HG02840 (cell line): ENCODE measurements around the gene ABHD12.
A peak's percentile ranks its signal among the peaks of the same experiment; 100 is the strongest.

Source experiments
- ATAC-seq: cut with Tn5 transposase; IDR thresholded peaks from one replicate; pipeline ENCODE4 v1.9.1; 2021; ENCODE audit warnings: mild to moderate bottlenecking, moderate library complexity, moderate number of reproducible peaks; ENCODE audit not compliant: unreplicated experiment, low FRiP score

ABHD12 gene

GRCh38 chr20:25293507-25293906, 97.1 kb downstream of the ABHD12 start:
- ATAC-seq = no peak

DNA sequence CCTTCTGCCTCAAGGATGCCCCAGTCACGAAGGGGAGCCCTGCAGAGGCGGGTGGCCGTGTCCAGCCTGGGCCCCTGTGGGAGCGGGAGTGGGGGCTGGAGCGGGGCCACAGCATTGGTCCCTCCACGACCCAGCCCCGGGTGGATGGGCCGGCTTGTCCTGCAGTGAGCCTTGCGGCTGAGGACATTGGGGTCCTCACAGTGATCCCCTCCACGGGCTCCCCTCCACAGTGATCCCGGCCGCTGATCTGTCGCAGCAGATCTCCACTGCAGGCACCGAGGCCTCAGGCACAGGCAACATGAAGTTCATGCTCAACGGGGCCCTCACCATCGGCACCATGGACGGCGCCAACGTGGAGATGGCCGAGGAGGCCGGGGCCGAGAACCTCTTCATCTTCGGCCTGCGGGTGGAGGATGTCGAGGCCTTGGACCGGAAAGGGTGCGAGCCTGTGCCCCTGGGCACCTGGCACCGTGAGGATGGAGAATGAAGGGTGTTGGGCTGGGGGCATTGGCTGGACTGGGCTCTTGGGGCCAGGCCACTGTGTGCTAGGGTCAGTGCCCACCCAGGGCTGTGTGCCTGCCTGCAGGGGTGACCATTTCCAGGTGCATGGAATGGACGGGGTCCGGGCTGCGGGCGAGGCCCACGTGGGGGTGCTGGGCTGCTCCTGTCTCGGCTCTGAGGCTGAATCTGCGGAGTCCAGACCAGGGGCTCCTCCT, 98.3 kb downstream of the ABHD12 start:
- no peak for ATAC-seq

DNA sequence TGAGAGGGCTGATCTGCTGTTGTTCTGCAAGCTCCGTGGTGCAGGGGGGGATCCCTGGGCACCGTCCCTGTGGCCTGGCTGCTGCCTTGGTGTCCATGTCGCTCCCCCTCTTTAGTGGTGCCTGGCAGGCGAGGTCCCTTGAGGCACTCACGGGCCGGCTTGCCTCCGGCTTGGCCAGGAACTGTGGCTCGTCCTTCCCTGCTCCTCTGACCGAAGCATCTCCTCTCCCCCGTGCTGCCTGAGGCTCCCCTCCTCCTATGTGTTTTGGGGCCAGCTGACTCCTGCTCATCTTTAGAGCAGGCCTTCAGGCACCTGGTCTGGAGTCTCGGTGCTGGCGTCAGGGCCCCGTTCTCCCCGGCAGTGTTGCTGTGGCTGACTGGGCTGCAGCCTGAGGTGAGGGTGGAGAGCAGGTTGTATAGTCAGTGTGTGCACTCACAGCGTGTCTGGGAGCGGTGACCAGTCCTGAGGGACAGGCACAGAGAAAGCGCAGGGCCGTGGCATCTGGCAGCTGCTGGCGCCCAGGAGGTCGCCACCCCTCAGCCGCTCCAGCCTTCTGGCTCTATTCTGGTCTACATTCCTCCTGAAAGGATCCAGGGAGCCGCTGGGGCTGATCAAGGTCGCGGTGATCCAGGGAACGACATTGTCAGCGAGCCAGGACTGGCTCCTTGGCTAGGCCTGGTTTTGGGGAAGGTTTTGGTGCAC, 99.1 kb downstream of the ABHD12 start:
- ATAC-seq = no peak

DNA sequence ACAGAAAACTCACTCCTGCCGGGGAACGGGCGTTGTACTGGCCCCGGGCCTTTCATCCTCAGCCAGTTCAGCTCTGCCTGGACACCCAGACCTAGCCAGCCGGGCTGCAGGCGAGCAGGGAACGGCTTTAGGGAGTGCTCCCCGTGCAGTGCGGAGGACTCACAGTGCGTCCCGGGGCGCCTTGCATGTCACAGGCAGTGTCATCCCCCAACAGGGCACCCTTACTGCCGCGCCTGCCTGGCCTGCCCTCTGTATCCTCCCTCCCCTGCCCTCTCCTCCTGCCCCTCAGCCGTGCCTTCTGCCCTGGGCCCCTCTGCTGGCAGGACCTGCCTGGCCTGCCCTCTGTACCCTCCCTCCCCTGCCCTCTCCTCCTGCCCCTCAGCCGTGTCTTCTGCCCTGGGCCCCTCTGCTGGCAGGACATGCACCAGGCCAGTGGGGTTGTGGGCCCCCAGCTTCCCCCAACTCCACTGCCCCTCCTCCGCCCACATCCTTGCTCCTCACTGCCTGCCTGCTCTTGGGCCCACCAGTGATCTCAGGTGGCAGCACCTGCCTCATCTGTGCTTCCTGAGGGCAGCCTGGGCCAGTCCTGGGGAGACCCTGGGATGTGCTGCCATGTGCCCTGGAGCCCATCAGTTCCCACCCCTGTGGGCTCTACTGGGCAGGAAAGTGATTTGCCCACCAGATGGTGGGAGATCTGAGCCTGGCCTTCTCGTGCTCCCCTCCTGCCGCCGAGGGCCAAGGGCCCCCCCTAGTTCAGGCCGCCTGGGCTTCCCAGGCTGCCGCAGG, 99.8 kb downstream of the ABHD12 start:
- no peak for ATAC-seq

DNA sequence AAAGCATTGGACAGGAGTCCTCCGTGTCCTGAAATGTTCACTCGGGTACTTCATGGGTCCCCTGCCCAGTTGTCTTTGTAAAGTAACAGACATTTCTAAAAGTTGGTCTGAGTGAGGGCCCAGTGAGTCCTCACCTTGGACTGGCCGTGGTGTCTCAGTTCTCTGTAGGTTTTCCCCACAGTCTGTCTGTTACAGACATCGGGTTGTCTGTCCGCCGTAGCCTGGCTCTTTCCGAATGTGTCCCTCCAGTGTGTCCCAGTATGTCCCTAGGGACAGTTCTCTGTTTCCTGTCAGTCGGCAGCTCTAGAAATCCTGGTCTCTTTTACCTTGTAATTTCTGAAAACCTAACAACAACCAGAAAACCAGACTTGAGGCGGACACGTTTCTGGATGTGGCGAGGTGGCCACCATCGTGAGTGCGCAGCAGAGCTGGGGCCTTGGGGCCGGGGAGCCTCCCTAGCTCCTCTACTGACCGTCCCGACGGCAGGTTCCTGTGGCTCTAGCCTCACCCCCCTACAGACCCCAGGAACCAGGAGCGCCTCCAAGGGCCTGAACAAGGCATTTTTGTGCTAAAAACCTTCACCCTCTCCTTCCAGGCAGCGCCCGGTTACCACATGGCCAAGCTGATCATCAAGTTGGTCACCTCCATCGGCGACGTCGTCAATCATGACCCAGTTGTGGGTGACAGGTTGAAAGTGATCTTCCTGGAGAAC, 100.6 kb downstream of the ABHD12 start:
- no peak for ATAC-seq

- ATAC-seq = peak; percentile 62
Observed at GRCh38 chr20:25288291-25289181, 102.1 kb downstream of the ABHD12 start.

DNA sequence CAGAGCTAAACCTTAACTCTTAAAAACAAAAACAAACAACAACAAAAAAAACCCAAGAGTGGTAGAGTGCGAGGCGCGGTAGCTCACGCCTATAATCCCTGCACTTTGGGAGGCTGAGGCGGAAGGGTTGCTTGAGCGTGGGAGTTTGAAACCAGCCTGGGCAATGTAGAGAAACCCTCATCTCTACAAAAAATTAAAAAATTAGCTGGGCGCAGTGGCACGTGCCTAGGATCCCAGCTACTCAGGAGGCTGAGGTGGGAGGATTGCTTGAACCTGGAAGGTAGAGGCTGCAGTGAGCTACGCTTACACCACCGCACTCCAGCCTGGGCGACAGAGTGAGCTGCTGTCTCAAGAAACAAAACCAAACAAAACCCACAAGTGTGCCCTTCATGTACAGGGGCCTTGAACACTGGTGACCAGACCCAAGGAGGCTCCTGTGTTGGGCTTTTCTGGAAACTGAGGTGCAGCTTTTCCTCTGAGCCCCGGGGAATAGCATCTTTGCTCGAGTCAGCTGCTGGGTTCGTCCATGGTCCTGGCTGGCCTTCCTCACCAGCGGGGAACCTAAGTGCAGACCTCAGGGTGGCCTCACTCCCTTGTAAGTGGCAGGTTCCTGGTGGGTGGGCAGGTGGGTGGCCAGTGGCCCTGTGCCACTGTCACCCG, 102.9 kb downstream of the ABHD12 start:
- no peak for ATAC-seq

GRCh38 chr20:25286917-25287316, 103.7 kb downstream of the ABHD12 start:
- ATAC-seq = no peak

GRCh38 chr20:25285856-25286798, 104.5 kb downstream of the ABHD12 start:
- ATAC-seq = no peak

GRCh38 chr20:25285091-25285647, 105.5 kb downstream of the ABHD12 start:
- no peak for ATAC-seq

DNA sequence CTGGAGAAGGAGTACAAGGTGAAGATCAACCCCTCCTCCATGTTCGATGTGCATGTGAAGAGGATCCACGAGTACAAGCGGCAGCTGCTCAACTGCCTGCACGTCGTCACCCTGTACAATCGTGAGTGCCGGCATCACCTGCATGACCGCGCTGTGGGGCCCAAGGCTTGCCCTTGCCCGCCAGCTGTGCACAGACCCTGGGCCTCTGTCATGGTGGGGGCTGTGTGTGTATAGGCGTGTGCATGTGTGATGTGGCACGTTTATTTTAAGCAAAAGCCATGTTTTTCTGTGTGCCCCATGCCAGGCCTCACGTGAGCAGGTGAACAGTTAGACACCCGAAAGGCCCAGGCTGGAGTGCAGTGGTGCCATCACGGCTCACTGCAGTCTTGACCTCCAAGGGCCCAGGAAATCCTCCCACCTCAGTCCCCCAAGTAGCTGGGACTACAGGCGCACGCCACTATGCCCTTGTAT, 106.5 kb downstream of the ABHD12 start:
- no peak for ATAC-seq

- ATAC-seq = no peak
Observed at GRCh38 chr20:25283221-25283951, 107.2 kb downstream of the ABHD12 start.

GRCh38 chr20:25282796-25283195, 107.8 kb downstream of the ABHD12 start:
- no peak for ATAC-seq

DNA sequence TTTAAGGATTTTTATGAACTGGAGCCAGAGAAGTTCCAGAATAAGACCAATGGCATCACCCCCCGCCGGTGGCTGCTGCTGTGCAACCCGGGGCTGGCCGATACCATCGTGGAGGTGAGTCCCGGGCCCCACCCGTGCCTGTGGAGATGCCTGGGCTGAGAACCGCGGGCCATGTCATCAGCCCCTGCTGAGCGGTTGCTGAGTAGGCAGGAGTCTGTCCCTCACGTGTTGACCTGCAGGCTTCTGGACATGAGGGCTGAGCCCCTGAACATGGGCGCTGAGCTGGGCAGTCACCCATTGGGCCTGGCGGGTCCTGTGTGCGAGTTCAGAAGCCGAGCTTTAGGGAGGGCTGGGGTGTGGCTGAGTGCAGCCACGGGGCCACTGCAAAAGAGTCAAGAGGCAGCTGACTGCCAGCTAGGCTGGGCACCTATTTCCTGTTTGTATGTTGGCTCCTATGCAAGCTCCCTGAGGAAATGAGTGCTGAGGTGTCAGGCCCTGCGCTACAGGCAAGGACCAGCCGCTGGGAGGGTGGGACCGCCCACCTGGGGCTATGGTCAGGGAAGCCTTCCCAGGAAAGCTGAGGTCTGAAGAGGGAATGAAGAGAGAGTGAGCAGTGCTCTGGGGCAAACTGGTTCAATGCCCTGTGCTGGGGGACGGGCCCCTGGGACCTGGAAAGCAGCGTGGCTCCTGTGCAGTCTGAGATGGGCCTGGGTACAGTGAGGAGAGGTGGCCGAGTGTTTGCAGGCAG, 108.4 kb downstream of the ABHD12 start:
- no peak for ATAC-seq

DNA sequence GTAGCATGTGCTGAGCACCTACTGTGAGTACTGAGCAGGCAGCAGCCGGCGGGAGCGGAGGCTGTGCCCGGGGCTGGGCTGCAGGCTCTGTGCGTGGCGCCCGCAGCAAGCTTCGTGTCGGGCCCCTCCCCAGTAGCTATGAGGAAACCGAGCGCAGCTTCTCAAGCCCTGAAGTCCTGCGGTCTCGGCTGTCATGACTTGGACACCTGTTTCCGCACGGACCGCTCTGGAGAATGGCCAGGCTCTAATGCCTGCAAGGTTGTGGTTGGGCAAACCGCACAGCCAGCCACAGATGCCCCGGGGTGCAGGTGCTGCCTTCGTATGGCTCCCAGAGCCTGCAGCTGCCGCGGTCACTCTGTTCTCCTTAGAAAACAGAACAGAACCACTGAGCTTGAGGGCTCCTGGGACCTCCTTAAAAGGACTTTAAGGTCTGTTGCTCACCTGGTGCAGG, 109.1 kb downstream of the ABHD12 start:
- peak; percentile 61 for ATAC-seq
